GM19324 (cell line): ENCODE data around the gene SEMA3G.

Experiments used
- ATAC-seq: cut with Tn5 transposase; IDR thresholded peaks from one replicate; pipeline ENCODE4 v1.9.1; 2021; ENCODE audit warnings: mild to moderate bottlenecking, moderate library complexity; ENCODE audit not compliant: unreplicated experiment, low FRiP score

The SEMA3G gene

DNA sequence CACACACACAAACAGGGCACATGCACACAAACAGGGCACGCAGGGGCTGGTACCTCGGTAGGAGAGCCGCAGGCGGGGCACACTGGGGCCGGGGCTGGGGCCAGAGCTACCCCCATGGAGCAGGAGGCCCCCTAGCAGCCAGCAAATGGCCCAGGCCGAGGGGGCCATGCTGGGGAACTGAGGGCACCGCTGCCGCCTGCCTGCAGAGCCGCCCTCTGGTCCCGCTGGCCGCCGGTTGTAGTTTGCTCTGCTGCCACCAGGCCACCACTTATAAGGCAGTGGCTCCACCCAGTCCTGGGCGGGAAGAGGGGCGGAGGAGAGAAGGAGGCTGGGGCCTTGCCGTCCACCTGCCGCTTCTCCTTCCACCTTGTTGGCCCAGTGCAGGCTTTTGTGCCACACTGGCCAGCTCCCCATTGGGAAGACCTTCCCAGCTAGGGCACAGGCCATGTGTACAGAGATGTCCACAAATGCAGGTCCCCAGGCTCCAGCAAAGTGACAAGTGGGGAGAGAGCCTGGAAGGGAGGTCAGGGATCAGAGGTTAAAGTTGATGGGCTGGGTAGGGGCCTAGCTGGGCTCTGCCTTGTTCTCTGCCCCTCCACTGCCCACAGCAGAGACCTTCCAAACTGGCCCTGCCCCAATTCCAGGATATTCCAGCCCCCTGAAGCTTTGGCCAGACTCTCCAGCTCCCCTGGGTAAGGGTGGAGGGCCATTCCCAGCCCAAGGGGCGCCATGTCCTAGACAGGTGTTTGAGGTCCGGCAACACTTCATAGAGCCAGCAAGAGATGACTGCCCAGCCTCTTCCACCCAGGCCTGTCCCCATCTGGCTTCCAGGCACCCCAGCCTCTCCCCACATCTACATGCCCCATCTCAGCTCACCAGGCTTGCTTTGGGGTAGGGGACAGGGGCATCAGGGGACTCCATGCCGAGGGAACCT lies at the start of gene SEMA3G:
Gene SEMA3G, minus strand, starts transcription at position 244 of the 934 bp plus-strand sequence. Its CDS starts 76 bp downstream, at position 168.
- ATAC-seq, result no peak

GRCh38 chr3:52494445-52494844 lies 49.5 kb upstream of the SEMA3G start:
- no peak for ATAC-seq

GRCh38 chr3:52493232-52494017 lies 48.5 kb upstream of the SEMA3G start:
- ATAC-seq, result no peak

DNA sequence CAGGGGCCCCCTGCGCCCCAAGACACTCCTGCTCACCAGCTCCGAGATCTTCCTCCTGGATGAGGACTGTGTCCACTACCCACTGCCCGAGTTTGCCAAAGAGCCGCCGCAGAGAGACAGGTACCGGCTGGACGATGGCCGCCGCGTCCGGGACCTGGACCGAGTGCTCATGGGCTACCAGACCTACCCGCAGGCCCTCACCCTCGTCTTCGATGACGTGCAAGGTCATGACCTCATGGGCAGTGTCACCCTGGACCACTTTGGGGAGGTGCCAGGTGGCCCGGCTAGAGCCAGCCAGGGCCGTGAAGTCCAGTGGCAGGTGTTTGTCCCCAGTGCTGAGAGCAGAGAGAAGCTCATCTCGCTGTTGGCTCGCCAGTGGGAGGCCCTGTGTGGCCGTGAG lies 47.2 kb upstream of the SEMA3G start:
- ATAC-seq, result no peak

DNA sequence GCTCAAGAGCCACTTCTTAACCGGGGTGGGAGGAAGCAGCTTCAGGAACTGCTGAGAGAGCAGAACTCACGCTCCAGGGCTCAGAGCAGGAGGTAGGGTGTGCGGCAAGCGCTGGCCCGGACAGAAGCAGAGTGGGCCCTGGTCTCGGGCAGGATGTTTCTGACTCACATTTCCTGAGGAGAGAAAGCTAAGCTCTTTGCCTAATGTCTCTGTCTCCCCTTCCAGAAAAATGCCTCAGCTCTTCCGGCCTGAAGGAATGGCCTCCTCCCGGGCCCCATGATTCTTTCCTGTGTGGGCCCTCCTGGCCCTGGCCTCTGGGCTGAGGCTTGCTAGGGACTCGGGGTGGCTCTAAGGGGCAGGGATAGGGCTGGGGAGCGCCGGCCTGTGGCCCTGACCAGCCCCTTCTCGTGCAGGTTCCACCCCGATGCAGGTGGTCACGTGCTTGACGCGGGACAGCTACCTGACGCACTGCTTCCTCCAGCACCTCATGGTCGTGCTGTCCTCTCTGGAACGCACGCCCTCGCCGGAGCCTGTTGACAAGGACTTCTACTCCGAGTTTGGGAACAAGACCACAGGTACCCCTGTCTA lies 46.1 kb upstream of the SEMA3G start:
- no peak for ATAC-seq

DNA sequence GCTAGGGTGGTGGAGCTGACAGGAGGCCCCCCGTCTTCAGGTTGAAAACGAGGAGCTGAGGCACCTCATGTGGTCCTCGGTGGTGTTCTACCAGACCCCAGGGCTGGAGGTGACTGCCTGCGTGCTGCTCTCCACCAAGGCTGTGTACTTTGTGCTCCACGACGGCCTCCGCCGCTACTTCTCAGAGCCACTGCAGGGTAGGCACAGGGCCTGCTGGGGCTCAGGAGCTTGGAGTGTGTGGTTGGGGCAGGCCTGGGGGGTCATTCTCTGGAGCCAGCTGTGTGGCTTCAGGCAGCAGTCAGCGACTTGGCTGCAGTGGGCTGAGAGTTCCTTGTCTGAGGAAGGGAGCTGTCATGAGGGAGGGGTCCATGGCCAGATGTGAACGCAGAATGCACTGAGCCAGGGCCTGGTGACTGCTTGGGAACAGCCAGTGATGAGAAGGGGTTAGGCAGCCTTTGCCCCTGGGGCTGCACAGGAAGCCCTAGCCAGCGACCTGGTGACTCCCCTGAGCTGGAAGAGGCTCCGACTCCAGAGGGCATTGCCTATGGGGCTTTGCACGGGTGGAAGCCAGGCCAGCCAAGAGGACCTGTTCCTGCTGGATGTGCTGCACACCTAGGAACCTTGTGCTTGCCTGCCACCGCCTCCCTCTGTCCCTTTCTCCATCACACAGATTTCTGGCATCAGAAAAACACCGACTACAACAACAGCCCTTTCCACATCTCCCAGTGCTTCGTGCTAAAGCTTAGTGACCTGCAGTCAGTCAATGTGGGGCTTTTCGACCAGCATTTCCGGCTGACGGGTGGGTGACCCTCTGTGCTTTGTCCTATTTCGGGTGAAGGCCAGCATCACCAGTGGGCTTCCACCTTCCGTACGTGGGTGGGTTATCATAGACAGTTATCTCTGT lies 45.4 kb upstream of the SEMA3G start:
- ATAC-seq, result no peak

- ATAC-seq, result no peak
These were observed 44.5 kb upstream of the SEMA3G start for GRCh38 chr3:52489453-52489852.

- no peak for ATAC-seq
These were observed 43.8 kb upstream of the SEMA3G start for GRCh38 chr3:52488746-52489145.

GRCh38 chr3:52487788-52488691 lies 43.1 kb upstream of the SEMA3G start:
- no peak for ATAC-seq

DNA sequence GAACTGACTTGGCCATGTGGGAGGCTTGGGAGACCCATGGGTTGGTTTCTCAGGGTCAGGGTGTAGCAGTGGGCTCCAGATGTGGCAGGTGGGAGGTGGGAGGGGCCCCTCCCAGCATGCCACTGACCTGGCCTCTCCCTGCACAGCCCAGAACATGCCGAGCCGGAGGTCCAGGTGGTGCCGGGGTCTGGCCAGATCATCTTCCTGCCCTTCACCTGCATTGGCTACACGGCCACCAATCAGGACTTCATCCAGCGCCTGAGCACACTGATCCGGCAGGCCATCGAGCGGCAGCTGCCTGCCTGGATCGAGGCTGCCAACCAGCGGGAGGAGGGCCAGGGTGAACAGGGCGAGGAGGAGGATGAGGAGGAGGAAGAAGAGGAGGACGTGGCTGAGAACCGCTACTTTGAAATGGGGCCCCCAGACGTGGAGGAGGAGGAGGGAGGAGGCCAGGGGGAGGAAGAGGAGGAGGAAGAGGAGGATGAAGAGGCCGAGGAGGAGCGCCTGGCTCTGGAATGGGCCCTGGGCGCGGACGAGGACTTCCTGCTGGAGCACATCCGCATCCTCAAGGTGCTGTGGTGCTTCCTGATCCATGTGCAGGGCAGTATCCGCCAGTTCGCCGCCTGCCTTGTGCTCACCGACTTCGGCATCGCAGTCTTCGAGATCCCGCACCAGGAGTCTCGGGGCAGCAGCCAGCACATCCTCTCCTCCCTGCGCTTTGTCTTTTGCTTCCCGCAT lies 42.3 kb upstream of the SEMA3G start:
- no peak for ATAC-seq

DNA sequence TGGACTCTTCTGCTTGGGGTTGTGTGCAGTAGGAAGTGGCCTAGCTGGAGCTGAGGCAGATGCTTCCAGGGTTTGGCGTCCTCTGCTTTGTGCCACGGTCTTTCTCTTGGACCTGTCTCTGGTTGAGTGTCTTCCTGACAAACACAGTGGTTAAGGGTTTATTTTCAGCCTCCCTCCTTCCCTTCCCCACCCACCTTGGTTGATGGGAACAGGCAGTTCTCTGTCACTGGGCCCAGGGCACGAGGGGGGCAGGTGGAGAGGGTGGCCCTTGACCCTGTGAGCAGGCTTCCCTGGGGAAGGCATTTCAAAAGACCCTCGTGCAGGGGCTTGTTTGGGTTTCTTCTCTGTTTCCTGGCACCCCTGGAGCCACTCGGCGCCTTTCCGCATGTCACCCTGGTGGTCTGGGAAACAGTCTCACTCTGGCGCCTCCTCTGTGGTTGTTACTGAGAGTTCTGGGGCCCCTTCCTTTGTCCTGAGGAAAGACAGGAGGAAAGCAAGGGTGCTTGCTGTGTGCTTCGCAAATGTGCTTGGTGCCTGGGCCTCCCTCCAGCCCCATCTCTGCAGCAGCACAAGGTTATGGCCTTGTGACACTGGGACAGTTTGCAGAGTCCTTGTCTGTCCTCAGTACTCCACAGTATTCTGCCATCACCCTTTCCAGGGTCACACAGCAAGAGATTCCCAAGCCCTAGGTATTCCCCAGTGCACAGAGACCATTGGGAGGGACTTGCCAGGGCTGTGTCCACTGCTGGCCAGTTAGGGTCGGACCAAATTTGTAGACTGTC lies 40.0 kb upstream of the SEMA3G start:
- ATAC-seq, result no peak

GRCh38 chr3:52483577-52484381 lies 38.9 kb upstream of the SEMA3G start:
- no peak for ATAC-seq

DNA sequence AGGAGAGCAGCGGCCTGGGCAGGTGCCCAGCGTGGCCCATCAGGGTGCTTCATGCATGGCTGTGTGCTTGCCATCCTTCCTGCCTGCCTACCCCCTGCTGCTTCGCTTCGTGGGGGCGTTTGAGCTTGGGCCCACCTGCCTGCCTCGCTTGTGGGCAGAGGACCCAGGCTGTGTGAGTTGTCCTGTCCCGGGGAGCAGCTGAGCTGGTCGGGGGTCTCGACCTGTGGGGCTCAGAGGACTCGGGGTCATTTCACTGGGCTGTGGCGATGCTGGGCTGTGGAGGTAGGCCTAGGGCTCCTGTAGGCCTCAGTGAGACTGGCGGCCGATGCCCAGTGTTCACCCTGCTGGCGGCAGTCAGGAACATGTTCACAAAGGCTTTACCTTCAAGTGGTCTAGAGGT lies 38.2 kb upstream of the SEMA3G start:
- no peak for ATAC-seq

DNA sequence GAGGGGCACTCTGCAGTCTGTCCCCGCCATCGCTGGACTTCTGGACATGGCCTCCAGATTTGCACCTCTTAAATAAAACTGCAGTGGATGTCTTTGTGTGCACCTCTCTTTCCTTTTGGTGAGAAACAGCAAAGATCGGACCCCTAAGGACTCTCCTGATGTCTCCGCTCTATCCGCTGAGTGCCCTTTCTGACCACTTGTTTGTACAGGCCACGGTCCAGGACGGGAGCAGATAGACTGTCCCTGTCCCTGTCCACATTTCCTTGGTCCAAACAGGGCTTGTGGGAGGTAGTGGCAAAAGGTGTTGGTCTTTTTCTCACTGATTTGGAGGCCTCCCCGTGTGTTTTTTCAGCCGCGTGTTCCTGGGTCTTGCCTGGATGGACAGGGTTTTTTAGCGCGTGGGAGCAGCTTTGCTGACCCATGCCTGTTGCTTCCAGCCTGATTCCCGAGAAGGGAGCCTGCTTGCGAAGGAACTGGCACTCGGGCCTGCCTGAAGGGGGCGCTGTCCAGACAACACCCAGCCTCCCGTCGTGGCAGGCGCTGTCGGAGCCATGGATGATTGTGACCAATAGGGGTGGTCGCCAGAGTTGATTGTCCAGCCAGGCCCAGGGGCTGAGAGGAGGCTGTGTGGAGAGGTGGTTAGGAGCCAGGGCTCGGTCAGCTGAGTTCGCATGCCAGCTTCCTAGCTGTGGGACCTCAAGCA lies 37.1 kb upstream of the SEMA3G start:
- ATAC-seq, result no peak

- ATAC-seq, result no peak
These were observed 36.1 kb upstream of the SEMA3G start for GRCh38 chr3:52480768-52481715.
